Measurements from ENCODE around the gene AEBP1.

DNA sequence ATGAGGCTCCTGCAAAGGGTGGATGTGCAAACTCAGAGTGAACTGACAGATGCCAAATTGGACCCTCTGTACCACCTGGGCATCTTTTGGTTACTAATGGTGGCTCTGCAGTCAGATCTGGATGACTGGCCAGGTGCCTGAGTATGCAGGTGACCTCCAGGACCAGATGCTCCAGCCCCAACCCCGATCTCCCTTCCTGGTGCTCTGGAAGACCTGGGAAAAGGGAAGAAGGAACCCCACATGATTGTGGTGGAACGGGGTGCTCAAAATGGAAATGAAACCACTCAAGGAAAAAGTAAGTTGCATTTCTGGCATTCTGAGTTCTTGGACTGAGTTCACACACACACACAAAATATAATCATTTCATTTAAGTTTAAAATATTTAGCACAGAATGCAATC is 9.8 kb upstream of the AEBP1 start:
- no peak for TF ChIP-seq MXI1 (IDR thresholded peaks at IDR 0.05; ENCODE audit: borderline replicate concordance, low read depth, low read length)
- TF ChIP-seq, protein P1, sequence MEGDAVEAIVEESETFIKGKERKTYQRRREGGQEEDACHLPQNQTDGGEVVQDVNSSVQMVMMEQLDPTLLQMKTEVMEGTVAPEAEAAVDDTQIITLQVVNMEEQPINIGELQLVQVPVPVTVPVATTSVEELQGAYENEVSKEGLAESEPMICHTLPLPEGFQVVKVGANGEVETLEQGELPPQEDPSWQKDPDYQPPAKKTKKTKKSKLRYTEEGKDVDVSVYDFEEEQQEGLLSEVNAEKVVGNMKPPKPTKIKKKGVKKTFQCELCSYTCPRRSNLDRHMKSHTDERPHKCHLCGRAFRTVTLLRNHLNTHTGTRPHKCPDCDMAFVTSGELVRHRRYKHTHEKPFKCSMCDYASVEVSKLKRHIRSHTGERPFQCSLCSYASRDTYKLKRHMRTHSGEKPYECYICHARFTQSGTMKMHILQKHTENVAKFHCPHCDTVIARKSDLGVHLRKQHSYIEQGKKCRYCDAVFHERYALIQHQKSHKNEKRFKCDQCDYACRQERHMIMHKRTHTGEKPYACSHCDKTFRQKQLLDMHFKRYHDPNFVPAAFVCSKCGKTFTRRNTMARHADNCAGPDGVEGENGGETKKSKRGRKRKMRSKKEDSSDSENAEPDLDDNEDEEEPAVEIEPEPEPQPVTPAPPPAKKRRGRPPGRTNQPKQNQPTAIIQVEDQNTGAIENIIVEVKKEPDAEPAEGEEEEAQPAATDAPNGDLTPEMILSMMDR (conservative IDR thresholded peaks at IDR 0.05; ENCODE audit: low read depth, low read length), result no peak
- no peak for TF ChIP-seq POLR2A (IDR thresholded peaks at IDR 0.05; ENCODE audit: low read depth, low read length)
- no peak for TF ChIP-seq CEBPB (IDR thresholded peaks at IDR 0.05; ENCODE audit: low read depth, low read length)
- TF ChIP-seq NFE2L2 (IDR thresholded peaks at IDR 0.05; ENCODE audit: low read depth, low read length), result no peak
- no peak for TF ChIP-seq RAD21 (IDR thresholded peaks at IDR 0.05; ENCODE audit: low read length)
- TF ChIP-seq, protein P2, sequence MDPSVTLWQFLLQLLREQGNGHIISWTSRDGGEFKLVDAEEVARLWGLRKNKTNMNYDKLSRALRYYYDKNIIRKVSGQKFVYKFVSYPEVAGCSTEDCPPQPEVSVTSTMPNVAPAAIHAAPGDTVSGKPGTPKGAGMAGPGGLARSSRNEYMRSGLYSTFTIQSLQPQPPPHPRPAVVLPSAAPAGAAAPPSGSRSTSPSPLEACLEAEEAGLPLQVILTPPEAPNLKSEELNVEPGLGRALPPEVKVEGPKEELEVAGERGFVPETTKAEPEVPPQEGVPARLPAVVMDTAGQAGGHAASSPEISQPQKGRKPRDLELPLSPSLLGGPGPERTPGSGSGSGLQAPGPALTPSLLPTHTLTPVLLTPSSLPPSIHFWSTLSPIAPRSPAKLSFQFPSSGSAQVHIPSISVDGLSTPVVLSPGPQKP (IDR thresholded peaks at IDR 0.05; ENCODE audit: borderline replicate concordance, low read depth, low read length), result no peak
- no peak for TF ChIP-seq CHD1 (IDR thresholded peaks at IDR 0.05; ENCODE audit: low read depth, low read length)
- no peak for TF ChIP-seq MAFK (IDR thresholded peaks at IDR 0.05; ENCODE audit: low read depth, low read length)
- TF ChIP-seq BHLHE40 (IDR thresholded peaks at IDR 0.05; ENCODE audit: low read depth, low read length), result no peak
- TF ChIP-seq MAZ (IDR thresholded peaks at IDR 0.05; ENCODE audit: borderline replicate concordance, low read depth, low read length), result no peak
- TF ChIP-seq RCOR1 (IDR thresholded peaks at IDR 0.05; ENCODE audit: insufficient replicate concordance, low read length), result no peak
- no peak for TF ChIP-seq SMC3 (IDR thresholded peaks at IDR 0.05; ENCODE audit: low read depth, low read length)
- no peak for TF ChIP-seq FOS (IDR thresholded peaks at IDR 0.05; ENCODE audit: low read depth, low read length)
